Measurements from ENCODE around the gene POU6F2.

POU6F2 gene

GRCh38 chr7:39083781-39084180 lies 106.1 kb downstream of the POU6F2 start:
- no peak overlapping the region for H3K4me3 ChIP-seq
- DNase-seq (ENCODE audit: low spot score) = no peak
- H3K27ac ChIP-seq = no peak overlapping the region
- no peak for TF ChIP-seq CTCF (IDR thresholded peaks at IDR 0.05)

- no peak for DNase-seq (ENCODE audit: low spot score)
- TF ChIP-seq CTCF (IDR thresholded peaks at IDR 0.05) = no peak
- Histone ChIP-seq H3K4me3 (no peak overlapping the region), H3K27ac (no peak overlapping the region)
These were observed 106.6 kb downstream of the POU6F2 start for GRCh38 chr7:39084349-39084748.

GRCh38 chr7:39085189-39085588 lies 107.5 kb downstream of the POU6F2 start:
- no peak overlapping the region for H3K27ac ChIP-seq
- no peak for TF ChIP-seq CTCF (IDR thresholded peaks at IDR 0.05)
- DNase-seq (ENCODE audit: low spot score) = no peak
- H3K4me3 ChIP-seq = peak overlapping the region; percentile 67

GRCh38 chr7:39085590-39086049 lies 107.9 kb downstream of the POU6F2 start:
- Histone ChIP-seq H3K27ac (no peak overlapping the region), H3K4me3 (peak overlapping the region; percentile 67)
- DNase-seq (ENCODE audit: low spot score) = no peak
- TF ChIP-seq CTCF (IDR thresholded peaks at IDR 0.05) = no peak

DNA sequence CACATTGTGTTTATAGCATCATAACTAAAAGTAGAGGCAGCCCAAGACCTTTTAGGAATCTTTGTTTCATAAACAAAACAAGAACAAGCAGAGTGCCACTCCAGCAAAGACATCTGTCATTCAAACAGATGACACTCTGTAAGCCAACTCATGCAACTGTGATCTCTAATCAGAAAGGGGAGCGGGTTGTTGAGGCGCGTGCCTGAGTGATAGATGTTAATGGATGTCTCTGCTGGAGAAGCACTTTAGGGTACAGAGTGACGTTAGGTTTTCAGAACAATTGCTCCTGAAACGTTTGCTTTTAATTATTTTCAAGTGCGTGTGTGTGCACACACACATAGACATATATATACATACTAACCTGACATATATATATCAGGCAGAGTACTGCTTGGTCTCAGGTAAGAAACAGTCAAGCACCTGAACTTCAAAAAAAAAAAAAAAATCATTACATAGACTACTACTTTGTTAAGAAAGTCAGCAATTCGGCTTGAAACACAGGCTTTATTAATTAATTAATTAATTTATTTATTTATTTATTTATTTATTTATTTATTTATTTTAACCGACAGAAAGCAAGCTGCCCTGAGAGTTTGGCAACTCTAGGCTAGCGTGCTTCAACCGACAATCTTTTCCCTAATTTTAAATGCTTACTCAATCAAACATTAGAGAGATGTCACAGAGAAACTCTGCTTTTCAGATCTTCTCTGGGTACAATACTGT lies 109.1 kb downstream of the POU6F2 start:
- no peak for TF ChIP-seq CTCF (IDR thresholded peaks at IDR 0.05)

DNA sequence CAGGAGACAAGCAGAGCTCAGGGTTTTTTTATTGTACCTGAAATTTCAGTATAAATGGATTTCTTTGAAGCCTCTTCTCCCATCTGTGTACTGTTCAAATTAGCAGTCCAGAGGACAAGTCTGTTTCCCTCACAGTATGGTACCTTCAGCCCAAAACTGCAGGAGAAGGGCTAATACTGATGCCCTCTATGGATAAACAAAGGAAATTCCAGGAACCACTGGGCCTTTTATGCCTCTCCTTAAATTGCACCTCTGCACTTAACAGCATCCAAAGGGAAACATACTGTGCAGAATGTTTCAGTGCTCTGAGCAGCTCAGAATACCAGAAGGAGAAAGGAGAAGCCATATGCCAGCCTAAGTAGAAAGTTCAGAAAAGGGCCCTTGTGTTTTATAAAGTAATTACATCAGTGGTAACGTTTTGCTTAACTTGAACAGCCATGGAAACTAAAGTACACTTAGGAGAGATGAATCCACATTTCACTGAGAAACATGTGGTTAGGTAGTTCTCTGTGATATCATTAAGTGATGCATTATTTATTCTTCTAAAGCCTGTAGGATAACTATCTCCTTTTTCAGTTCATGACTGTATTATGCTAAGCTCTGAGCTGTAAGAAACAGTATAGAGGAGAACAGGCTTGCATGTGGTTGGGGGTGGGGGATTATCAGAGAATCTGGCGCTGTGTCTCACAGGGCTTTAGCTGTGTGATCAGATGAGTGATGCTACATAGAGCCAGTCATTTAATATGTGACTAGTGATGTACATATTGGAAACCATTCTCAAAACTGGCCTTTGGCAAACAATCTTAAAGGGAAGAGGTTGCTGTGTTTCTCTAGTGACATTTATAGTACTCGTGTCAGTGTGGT lies 111.3 kb downstream of the POU6F2 start:
- no peak overlapping the region for H3K4me3 ChIP-seq
- no peak for TF ChIP-seq CTCF (IDR thresholded peaks at IDR 0.05)
- DNase-seq (ENCODE audit: low spot score) = no peak
- no peak overlapping the region for H3K27ac ChIP-seq

More for the DNA sequence above, 109.1 kb downstream of the POU6F2 start:
- DNase-seq (ENCODE audit: low spot score) = no peak
- Histone ChIP-seq H3K4me3 (no peak overlapping the region), H3K27ac (no peak overlapping the region)

Data from coronary artery (tissue), 2 donors.